GM11168 (cell line): Measurements from ENCODE around the gene ZNF232.
"Not testable (repeated sequence)": the region's sequence is repeated elsewhere in the genome, so short reads cannot be mapped to it uniquely, and the experiment has no call there.

Experiments
- in situ Hi-C: fragments of 300-500 bp; cut with MboI; formaldehyde crosslinking; loops from one replicate; pipeline ENCODE4 v1.12.0; 2022; ENCODE audit warnings: low sequenced_read_pairs; ENCODE audit not compliant: unreplicated experiment

The ZNF232 gene

DNA sequence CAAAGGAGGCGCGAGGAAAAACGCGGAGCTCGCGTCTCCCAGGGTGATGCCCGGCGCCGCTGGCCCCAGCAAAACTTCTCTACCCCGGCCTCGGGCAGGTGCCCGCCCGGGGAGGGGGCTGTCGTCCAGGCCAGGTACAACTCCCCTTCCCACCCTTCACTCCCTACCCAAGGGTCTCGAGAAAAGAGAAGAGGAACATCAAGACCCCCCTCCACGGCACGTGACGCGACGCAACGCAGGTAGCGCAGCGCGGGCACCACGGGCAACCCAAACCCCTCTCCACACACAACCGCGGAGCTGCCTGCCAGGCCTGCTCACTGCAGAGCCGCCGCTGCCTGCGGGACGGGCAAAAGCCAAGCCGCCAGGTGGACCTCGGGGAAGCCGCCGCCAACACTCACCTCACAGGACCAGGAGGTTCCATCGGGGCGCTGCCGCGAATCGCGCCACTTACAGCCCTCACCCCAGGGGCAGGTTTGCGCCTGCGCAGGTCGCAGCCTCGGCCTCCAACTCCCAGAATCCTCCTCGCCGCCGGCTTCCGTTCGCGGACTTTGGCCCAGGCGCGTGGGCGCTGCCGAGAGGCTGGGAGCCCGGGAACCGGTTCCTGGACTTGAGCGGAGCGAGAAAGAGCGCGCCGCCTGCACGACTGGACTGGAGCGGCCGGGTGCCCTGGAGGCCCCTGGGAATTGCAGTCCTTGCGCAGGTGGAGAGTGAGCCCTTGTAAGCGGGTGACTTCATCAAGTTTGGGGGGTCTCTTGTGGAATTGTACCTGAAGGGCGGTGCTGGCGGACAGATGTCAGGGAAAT is at the start of gene ZNF232:
Gene ZNF232, minus strand, starts transcription at position 477 of the 803 bp plus-strand sequence. Its CDS starts 56 bp downstream, at position 421.
- in situ Hi-C loops: no loop called here

DNA sequence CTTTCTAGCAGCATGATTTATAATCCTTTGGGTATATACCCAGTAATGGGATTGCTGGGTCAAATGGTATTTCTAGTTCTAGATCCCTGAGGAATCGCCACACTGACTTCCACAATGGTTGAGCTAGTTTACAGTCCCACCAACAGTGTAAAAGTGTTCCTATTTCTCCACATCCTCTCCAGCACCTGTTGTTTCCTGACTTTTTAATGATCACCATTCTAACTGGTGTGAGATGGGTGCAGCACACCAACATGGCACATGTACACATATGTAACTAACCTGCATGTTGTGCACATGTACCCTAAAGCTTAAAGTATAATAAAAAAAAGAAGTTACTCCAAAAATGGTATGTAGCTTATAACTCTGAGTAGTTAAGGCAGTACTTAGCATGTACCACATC is 49.0 kb upstream of the ZNF232 start:
- in situ Hi-C loops: not testable (repeated sequence)

DNA sequence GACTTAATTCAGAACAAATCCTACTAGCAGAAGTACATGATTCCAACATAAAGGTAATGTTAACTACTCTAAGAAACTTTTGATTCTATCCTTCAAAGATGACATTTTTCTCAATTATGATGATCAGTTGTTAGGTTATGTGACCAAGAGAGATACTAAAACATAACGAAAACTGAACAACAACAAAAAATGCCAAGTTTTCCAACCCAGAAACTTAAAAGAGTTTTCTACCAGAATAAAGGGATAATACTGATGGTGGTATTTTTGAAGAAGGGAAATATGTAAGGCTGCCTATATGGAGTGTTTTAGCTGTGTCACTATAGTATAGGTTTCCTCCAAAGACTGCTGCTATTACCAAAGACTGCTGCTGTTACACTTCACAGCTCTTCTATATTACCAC is 34.4 kb upstream of the ZNF232 start:
- in situ Hi-C loops: not testable (repeated sequence)

DNA sequence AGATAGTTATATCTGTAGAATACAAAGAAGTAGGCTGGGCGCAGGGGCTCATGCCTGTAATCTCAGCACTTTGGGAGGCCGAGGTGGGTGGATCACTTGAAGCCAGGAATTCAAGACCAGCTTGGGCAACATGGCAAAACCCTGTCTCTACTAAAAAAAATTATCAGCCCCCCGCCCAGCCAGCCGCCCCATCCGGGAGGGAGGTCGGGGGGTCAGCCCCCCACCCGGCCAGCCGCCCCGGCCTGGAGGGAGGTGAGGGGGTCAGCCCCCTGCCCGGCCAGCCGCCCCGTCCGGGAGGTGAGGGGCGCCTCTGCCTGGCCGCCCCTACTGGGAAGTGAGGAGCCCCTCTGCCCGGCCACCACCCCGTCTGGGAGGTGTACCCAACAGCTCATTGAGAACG is 31.2 kb upstream of the ZNF232 start:
- in situ Hi-C loops: not testable (repeated sequence)

DNA sequence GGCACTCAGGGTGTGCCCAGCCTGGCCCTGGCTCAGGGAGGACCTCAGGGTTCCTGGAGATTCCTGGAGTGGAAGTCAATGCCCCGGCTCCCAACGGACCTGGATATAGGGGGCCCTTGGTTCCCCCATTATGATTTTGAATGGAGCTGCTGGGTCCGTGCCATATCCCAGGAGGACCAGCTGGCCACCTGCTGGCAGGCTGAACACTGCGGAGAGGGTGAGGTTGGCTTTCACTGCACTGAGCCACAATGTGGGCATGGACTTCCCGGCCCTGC is 27.7 kb upstream of the ZNF232 start:
- in situ Hi-C loops: no loop called here

DNA sequence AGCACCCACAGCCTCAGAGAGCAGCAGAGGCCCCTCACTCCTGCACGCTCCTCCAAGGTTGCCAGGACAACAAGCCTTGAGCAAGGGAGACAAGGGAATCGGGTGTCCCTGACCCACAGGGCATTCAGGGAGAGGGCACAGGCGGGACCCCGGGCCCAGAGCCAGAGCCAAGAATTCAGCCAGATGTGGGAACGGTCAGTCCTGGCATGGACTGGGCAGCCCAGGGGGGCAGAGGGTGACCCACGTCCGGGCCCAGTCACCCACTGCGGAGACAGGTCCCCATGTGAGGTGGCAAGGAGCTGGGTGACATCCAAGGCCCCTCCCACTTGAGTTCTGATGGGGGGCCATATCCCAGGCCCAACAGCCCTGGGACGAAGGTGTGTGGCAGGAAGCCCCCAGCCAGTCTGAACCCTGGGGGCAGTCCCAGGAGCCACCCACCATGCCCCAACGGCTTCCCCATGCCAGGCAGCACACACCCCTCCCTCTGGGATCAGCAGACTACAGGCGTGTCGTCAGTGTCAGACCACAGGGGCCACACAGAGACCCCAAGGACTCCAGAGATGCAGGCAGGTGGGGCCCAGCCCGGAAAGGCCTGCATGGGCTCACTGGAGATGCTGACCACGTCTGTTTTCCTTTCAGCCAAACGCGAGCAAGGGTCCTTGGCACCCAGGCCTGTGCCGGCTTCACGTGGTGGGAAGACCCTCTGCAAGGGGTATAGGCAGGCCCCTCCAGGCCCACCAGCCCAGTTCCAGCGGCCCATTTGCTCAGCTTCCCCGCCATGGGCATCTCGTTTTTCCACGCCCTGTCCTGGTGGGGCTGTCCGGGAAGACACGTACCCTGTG is 27.2 kb upstream of the ZNF232 start:
- in situ Hi-C loops: no loop called here

DNA sequence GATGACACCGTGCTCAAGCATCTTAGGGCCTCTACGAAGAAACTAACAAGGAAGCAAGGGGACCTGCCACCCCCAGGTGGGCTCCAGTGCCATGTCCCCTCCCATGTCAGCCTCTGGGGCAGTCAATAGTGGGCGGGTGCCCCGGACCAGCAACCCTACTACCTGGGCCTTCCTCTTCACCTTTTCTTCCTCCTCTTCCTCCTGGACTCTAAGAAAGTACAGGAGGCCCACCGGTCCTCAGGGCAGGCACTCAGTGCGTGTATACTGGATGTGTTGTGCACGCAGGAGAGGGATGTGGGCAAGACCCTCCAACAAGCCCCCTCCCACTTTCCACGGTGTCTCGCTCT is 26.5 kb upstream of the ZNF232 start:
- in situ Hi-C loops: not testable (repeated sequence)

DNA sequence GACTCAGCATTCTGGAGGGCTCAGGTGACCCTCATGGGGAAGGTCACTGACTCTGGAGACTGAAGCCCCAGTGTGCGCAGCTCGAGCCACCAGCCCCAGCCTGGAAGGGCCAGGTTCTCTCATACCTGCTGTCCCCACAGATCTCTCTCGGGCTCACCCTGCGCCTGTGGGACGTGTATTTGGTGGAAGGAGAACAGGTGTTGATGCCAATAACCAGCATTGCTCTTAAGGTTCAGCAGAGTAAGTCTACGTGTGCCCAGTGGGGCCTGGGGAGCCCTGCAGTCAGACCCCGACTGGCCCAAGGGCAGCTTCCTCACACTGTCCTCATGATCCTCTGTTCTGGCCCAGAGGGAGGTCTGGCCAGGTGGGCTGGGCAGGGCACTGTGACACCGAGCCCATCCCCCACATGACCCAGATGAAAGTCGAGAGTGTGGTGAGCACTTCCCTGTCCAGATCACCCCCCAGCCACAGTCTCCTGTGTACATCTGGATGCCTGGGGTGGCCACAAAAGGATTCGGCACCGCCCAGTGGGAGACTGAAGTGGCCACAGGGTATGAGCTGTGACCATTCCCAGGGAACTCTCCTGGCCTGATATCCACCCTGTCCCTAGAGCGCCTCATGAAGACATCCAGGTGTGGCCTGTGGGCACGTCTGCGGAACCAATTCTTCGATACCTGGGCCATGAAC is 26.0 kb upstream of the ZNF232 start:
- in situ Hi-C loops: not testable (repeated sequence)

DNA sequence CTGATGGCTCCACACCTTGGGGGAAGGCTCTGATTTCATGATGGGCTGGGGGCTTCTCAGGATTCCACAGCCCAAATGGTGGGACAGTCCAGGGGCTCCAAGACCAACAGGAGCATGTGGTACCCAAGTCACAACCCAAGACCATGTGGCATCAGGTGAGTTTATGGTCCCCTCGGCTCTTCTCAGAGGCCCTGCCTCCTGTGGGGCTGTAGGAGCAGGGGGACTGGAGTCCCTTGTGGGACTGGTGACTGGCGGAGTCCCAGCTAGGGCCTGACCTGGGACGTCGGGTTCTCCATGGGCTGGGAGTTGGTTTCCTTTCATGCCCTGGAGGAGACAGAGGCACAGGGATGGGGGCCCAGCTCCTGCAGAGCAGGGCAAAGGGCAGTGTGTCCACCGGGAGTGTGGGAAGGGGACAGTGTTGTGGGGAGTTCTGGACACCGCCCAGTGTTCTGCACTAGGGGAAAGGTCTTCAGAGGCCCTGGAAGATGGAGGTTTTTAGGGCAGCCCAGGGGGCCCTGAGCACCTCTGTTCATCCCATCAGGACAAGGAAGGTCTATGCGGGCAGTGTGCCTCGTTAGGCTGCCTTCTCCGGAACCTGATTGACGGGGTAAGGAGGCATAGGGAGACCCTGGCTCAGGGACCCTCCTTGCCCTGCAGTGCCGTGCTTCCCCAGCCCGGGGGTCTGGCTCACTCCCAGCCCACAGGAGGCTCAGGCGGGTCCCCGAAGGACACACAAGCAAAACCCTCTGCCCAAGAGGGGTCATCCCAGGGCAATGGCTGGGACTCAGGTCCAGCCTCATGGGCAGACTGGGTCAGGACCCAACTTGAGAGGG is 25.1 kb upstream of the ZNF232 start:
- in situ Hi-C loops: not testable (repeated sequence)

DNA sequence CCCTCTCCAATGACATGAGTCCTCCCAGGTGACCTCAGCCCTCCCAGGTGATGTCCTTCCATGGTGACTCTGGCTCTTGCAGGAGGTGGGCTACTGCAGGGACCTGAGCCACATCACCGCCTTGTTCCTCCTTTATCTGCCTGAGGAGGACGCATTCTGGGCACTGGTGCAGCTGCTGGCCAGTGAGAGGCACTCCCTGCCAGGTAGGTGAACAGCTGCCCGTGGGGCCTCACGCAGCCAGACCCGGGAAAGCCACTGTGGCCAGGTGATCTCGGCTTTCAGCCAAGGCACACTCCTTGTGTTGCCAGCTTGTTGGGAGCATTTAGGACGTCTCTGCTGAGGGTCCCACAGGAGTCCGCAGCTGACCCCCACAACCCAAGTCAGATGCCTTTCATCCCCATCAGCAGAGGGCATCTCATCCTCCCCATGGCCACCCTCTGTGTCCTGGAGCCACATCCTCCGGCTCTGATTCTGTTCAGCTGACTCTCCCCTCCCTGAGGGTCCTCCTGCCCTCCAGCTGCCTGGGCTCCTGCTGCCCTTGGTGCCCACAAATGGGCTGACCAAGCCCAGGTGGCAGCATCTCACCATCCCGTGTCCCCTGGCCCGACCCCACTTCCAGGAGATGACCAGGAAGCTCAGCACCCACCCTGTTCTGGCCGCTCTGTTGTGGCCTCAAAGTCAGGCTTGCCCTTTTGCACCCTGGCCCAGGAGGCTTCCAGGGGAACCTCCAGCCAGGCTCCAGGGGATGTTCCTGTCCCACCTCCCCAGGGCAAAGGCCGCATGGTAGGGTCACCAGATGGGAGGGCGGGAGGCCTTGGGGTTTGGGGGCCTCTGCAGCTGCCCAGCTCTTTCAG is 24.3 kb upstream of the ZNF232 start:
- in situ Hi-C loops: no loop called here

DNA sequence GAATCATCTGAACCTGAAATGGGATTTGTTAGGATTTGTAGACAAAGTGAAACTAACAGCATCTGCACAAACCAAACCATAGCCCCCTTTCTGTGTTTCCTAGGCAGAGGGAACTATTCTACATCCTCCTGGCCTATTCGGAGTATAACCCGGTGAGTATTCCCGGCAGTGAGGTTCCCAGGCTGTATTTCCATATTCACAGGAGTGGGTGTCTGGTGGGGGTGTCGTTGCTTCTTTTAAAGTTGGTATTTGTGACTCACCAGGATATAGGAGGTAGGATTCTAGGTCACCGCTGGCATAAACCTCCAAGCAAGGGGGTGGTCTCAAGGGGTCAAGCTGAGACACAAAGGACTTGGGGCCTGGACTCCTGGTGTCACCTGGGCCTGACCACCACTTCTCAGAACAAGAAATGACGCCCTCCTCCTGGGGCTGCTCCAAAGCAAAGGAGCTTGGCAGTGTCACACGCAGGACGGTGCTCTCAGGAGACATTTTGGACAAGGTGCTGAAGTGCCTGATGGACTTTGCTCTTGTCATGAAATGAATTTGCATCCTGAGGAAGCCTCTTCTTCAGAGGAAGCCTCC is 23.5 kb upstream of the ZNF232 start:
- in situ Hi-C loops: not testable (repeated sequence)

DNA sequence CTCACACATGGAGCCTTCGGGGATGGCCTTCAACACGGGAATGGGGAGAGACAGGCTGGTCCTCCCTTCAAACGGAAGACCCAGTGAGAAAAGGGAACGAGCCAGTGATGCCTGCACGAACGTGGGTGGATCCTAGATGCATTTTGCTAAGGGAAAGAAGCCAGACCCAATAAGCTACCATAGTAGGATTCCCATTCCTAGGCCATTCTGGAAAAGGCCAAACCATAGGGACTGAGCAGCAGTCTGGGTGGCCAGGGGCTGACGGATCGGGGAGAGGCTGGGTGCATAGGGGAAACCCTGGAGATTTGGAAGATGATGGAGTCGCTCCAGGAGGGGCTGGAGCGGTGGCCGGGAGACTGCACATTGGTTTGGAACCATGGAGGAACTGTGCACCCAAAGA is 22.9 kb upstream of the ZNF232 start:
- in situ Hi-C loops: not testable (repeated sequence)

DNA sequence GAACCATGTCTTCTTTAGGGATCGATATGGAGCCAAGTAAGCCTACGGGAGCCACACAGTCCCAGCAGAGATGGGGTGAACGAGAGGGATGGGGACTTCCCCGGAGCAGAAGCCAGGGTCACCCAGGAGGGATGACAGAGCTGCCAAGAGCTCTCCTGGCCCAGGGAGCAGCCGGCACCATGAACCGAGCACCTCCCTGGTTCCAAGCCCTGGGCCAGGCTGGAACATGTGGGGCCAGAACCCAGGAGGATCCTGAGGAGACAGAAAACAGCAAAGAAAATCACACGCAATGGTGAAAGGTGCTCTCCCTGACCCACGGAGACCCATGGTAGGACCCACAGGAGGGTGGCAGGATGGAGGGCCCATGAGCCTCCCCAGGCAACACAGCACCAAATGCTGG is 22.3 kb upstream of the ZNF232 start:
- in situ Hi-C loops: not testable (repeated sequence)

DNA sequence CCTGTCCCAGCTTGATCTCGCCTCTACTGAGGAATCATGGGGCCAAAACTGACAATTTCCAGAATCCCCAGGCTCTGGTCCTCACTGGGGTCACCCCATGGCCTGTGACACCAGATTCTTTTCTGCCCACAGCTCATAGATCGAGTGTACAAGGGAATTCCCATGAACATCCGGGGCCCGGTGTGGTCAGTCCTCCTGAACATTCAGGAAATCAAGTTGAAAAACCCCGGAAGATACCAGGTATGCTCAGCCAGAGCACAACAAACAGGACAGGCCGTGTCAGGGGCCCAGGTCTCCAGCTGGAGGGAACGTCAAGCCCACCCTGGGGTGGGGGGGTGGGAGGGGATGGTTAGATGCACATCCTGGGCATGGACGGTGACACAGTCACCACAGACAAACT is 21.6 kb upstream of the ZNF232 start:
- in situ Hi-C loops: no loop called here

DNA sequence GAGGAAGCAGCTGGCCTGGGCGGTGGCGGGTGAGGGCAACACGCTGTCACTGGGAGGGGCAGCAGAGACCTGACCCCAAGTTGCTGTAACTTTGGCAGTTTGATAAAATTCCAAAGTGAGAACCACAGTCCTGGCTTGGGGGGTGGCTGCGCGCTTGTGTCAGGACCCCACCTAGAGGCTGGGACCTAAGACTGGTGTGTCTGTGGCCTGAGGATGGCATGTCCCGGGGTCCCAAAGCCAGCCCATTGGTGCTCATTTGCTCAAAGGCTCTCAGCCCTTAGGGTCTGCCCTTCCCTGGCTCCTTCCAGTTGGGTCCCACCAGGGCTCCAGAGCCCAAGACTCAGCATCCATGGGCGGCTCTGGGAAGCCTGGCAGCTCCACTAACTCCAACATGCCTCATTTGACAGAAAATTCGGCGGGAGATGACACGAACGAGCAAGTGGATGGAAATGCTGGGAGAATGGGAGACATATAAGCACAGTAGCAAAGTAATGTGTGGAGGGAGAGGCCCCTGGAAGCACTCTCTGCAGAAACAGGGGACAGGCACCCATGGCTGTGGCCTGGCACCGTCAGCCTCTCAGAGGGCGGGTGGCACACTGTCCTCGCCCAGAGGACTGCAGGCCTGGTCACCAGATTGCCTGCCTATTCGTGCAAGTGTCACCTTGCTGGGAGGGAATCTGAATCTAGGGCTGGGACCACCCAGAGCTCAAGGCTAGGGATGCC is 21.0 kb upstream of the ZNF232 start:
- in situ Hi-C loops: not testable (repeated sequence)

DNA sequence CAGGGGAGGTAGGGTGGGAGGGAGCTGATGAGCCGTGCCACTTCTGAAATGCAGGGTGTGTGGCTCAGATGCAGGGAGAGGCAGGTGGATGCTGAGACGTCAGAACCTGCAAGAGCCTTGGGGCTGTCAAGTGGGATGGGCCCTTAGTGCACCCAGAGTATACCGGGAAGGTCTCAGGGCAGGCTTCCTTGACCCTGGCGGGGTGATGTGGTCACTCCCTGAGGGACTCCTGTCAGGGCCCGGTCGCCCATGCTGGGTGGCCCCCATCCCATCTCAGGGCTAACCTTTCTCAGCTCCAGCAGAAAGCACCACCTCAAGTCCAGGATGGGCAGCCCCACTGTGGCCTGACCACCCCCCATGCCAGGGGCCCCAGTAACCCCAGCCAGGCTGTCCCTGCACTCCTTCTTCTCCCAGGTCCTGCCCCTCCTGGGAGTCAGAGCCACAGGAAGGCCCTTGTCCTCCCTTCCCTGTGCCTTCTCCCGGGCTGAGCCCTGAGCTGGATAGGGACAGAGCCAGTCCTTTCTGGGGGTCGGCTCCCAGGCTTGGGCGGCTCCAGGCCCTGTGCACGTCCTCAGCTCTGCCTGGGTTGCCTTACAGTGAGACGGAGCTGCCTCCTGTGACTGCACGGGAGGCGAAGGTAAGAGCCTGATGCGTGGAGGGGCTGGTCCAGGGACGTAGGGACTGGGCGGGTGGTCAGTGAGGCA is 20.3 kb upstream of the ZNF232 start:
- in situ Hi-C loops: not testable (repeated sequence)

DNA sequence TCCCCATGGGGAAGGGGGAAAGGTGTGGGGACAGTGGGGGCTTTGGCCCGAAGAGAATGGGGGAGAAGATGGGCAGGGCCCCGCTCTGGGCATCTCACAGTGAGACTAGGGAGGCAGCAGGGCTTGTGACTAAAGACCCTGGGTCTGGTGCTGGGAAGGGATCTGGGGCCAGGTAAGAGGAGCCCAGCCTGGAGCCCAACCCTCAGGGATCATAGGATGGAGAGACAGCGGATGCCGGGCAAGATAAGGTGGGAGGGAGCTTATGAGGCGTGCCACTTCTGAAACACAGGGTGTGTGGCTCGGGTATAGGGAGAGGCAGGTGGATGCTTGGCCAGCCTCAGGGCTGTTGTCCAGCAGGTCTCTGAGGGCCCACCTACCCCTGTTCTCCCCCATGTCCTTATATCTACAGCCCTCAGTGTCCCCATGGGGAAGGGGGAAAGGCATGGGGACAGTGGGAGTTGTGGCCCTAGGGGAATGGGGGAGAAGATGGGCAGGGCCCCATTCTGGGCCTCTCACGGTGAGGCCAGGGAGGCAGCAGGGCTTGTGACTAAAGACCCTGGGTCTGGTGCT is 19.6 kb upstream of the ZNF232 start:
- in situ Hi-C loops: no loop called here

DNA sequence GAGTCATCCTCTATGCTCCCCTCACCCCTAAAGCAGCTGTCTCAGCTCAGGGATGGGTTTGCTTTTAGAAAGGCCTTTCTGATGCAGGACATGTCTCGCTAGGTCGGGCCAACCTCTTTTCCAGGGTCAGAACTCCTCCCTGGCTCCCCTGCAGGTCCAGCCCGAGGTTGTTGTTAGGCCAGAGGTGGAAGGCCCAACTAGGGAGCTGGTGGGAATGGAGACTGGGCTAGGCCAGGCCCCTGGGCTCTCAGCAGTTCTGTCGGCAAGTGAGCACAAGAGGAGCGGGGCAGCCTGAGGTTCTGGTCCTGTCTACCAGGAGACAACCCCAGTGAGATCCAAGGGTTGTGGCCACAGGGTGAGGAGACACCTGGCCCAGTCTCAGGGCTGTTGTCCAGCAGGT is 19.0 kb upstream of the ZNF232 start:
- in situ Hi-C loops: not testable (repeated sequence)
